Adrenal gland (tissue), 5 donors: ENCODE measurements around the gene MAP7D1.

Experiments used
- POLR2A ChIP-seq, 2 donors: fragments of 450-650 bp; IDR thresholded peaks; one replicate each; pipeline ENCODE4 v1.6.1; 2017; ENCODE audit warnings: antibody characterized with exemption in 2 of 2, mild to moderate bottlenecking in 2 of 2, moderate library complexity in 1 of 2
- TF ChIP-seq, protein P1 (sequence below), 6 experiments: fragments of 450-650 bp in 4 of 6; fragments of 200-600 bp in 2 of 6; sonication (generic) in 1 of 6; IDR thresholded peaks; 1 replicate in 5 of 6; 2 replicates in 1 of 6; pipeline versions ENCODE4 v1.5.1 to v1.8.0; 2016 to 2021; ENCODE audit warnings: antibody characterized with exemption in 6 of 6, mild to moderate bottlenecking in 2 of 6, moderate library complexity in 1 of 6
- donor health status: DM: no; HTN: no; CAD: no.

DNA sequence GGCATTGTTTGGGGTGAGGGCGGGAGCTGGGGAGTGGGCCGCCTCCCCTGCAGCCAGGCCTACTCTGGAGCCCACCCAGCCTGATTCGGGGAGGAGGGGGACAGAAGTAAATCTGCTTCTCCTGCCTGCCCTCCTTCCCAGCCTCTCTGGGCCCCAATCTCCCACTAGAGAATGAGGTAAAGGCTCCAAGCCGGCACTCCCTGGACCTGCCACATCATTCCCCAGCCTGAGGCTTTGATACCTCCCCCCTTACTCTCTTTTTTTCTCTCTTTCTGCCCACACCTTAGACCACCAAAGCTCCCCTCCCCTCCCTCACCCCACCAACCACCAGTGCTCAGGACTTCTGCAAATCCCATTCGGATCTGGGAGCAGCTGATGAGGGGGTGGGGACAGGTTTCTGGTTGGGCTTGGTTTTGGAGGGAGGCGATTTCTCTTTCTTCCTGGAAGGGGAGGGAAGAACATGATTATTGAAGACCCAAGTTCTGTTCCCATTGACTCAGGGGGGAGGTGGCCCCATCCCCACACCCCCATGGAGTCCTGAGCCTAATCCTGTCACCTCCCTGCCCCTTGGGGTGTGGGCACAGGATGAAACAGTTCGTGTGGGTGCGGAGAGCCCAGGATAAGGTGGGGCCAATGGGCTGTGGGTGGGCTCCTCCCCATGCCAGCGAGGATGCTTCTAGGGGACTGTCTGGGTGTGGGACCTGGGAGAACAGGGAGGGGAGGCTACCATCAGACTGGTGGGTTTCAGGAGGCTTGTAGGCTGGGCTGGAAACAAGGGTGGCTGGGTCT, 1.3 kb downstream of the MAP7D1 start:
- TF ChIP-seq POLR2A (IDR thresholded peaks at IDR 0.05), result no peak
- TF ChIP-seq, protein P1, sequence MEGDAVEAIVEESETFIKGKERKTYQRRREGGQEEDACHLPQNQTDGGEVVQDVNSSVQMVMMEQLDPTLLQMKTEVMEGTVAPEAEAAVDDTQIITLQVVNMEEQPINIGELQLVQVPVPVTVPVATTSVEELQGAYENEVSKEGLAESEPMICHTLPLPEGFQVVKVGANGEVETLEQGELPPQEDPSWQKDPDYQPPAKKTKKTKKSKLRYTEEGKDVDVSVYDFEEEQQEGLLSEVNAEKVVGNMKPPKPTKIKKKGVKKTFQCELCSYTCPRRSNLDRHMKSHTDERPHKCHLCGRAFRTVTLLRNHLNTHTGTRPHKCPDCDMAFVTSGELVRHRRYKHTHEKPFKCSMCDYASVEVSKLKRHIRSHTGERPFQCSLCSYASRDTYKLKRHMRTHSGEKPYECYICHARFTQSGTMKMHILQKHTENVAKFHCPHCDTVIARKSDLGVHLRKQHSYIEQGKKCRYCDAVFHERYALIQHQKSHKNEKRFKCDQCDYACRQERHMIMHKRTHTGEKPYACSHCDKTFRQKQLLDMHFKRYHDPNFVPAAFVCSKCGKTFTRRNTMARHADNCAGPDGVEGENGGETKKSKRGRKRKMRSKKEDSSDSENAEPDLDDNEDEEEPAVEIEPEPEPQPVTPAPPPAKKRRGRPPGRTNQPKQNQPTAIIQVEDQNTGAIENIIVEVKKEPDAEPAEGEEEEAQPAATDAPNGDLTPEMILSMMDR (IDR thresholded peaks at IDR 0.05), result no peak
